SK-N-SH (cell line): ENCODE results near the gene IFT25.

Source experiments
- CHD2 ChIP-seq: fragments of 150-350 bp; IDR thresholded peaks from 2 replicates; pipeline ENCODE4 v1.6.1; 2018; ENCODE audit warnings: low read length; ENCODE audit not compliant: partially characterized antibody
- CTCF ChIP-seq: fragments of 200-600 bp; sonication (generic); IDR thresholded peaks from 2 replicates; pipeline ENCODE4 v1.6.1; 2017; ENCODE audit warnings: antibody characterized with exemption, mild to moderate bottlenecking, moderate library complexity
- EP300 ChIP-seq, 2 experiments: IDR thresholded peaks; 2 replicates each; pipeline versions ENCODE4 v1.4.0 to v1.6.1; 2012; ENCODE audit warnings: borderline replicate concordance in 1 of 2, low read depth in 1 of 2, low read length in 1 of 2
- IRF3 ChIP-seq: fragments of 150-350 bp; IDR thresholded peaks from 2 replicates; pipeline ENCODE4 v1.6.1; 2016; ENCODE audit warnings: mild to moderate bottlenecking, low read depth, low read length
- MXI1 ChIP-seq: IDR thresholded peaks from 2 replicates; pipeline ENCODE4 v1.6.1; 2012; ENCODE audit warnings: mild to moderate bottlenecking, low read depth, low read length, improper control_type of control experiment
- NRF1 ChIP-seq: IDR thresholded peaks from 2 replicates; pipeline ENCODE4 v1.6.1; 2012; ENCODE audit warnings: low read depth, mild to moderate bottlenecking, low read length
- PBX3 ChIP-seq: IDR thresholded peaks from 2 replicates; pipeline ENCODE4; 2012
- POLR2AphosphoS5 ChIP-seq: IDR thresholded peaks from 2 replicates; pipeline ENCODE4 v1.6.1; 2012; ENCODE audit warnings: low read depth, low read length
- RAD21 ChIP-seq: IDR thresholded peaks from 2 replicates; pipeline ENCODE4 v1.6.1; 2012; ENCODE audit warnings: mild to moderate bottlenecking, low read length
- ZBTB33 ChIP-seq: IDR thresholded peaks from 2 replicates; pipeline ENCODE4 v1.4.0; 2012; ENCODE audit warnings: low read depth, borderline replicate concordance

GRCh38 chr1:53968125-53968513 lies 22.6 kb upstream of the IFT25 start:
- TF ChIP-seq CTCF (no peak), RAD21 (no peak), PBX3 (no peak), ZBTB33 (no peak), POLR2AphosphoS5 (no peak), MXI1 (no peak), EP300 (IDR thresholded peaks at IDR 0.05; ENCODE audit: borderline replicate concordance in 1 of 2, low read depth in 1 of 2, low read length in 1 of 2) (no peak), NRF1 (no peak), CHD2 (no peak), IRF3 (no peak)
